GM21619 (cell line): ENCODE data around the gene OR56A5.
"Not testable (repeated sequence)": the region's sequence is repeated elsewhere in the genome, so short reads cannot be mapped to it uniquely, and the experiment has no call there.

Source experiments
- ATAC-seq: cut with Tn5 transposase; IDR thresholded peaks from one replicate; pipeline ENCODE4 v1.9.1; 2021; ENCODE audit not compliant: unreplicated experiment

Gene OR56A5

GRCh38 chr11:5968394-5968793 lies at the start of gene OR56A5:
Gene OR56A5, minus strand, starts transcription at chr11:5968494. Its CDS starts 0 bp downstream, at chr11:5968494.
- no peak for ATAC-seq

- no peak for ATAC-seq
These were observed 44.7 kb upstream of the OR56A5 start for GRCh38 chr11:6013042-6013441.

GRCh38 chr11:6012035-6012668 lies 43.9 kb upstream of the OR56A5 start:
- no peak for ATAC-seq

- ATAC-seq = no peak
These were observed 38.6 kb upstream of the OR56A5 start, which contains the start of gene OR56A4 for GRCh38 chr11:6006846-6007245. Gene OR56A4, minus strand, starts transcription at chr11:6006946. Its CDS starts 3,954 bp downstream, at chr11:6002992.

GRCh38 chr11:6006395-6006794 lies 38.1 kb upstream of the OR56A5 start:
- no peak for ATAC-seq

GRCh38 chr11:6002202-6002699 lies 34.0 kb upstream of the OR56A5 start:
- ATAC-seq = no peak

GRCh38 chr11:5994791-5995190 lies 26.5 kb upstream of the OR56A5 start:
- ATAC-seq = no peak

- peak; percentile 47 for ATAC-seq
These were observed 24.4 kb upstream of the OR56A5 start for GRCh38 chr11:5992604-5993251.

- ATAC-seq = peak; percentile 32
These were observed 23.9 kb upstream of the OR56A5 start for GRCh38 chr11:5992150-5992549.

- no peak for ATAC-seq
These were observed 20.9 kb upstream of the OR56A5 start for GRCh38 chr11:5989203-5989602.

- ATAC-seq = no peak
These were observed 18.6 kb upstream of the OR56A5 start, which contains the start of gene OR52L1 for GRCh38 chr11:5986885-5987284. Gene OR52L1, minus strand, starts transcription at chr11:5986985. Its CDS starts 55 bp downstream, at chr11:5986930.

- ATAC-seq = no peak
These were observed 15.1 kb upstream of the OR56A5 start for GRCh38 chr11:5983443-5983842.

- no peak for ATAC-seq
These were observed 5.2 kb upstream of the OR56A5 start for GRCh38 chr11:5973530-5973929.

- no peak for ATAC-seq
These were observed 586 bp downstream of the OR56A5 start for GRCh38 chr11:5967708-5968107.

GRCh38 chr11:5966958-5967357 lies 1.3 kb downstream of the OR56A5 start:
- no peak for ATAC-seq

GRCh38 chr11:5960704-5961320 lies 7.5 kb downstream of the OR56A5 start:
- ATAC-seq = not testable (repeated sequence)

GRCh38 chr11:5955586-5955985 lies 12.7 kb downstream of the OR56A5 start:
- no peak for ATAC-seq

GRCh38 chr11:5941951-5942350 lies 26.3 kb downstream of the OR56A5 start, which contains the start of gene OR56A3:
Gene OR56A3, plus strand, starts transcription at chr11:5942251. Its CDS starts 5,096 bp downstream, at chr11:5947347.
- ATAC-seq = no peak

GRCh38 chr11:5940748-5941147 lies 27.5 kb downstream of the OR56A5 start:
- ATAC-seq = no peak

GRCh38 chr11:5938603-5938965 lies 29.7 kb downstream of the OR56A5 start:
- no peak for ATAC-seq

GRCh38 chr11:5937868-5938602 lies 30.3 kb downstream of the OR56A5 start:
- no peak for ATAC-seq
